Tibial artery (tissue), 4 donors: ENCODE measurements around the gene CACNA1D.

Source experiments
- DNase-seq, 2 donors: peaks; one replicate each; pipeline ENCODE4 v3.0.0-alpha.2; 2019
- H3K27ac ChIP-seq, 2 donors: fragments of 200-600 bp; sonication (generic) in 1 of 2; 1 replicate in 1 of 2; 2 replicates in 1 of 2; pipeline ENCODE4 v1.5.1; 2018 to 2019; ENCODE audit warnings: mild to moderate bottlenecking in 1 of 2
- H3K27me3 ChIP-seq, 2 donors: fragments of 200-600 bp; sonication (generic) in 1 of 2; one replicate each; pipeline versions ENCODE4 v1.5.1 to v1.6.0; 2016 to 2019
- H3K36me3 ChIP-seq, 3 donors: fragments of 200-600 bp; sonication (generic) in 2 of 3; one replicate each; pipeline ENCODE4 v1.5.1; 2016 to 2019; ENCODE audit warnings: mild to moderate bottlenecking in 2 of 3
- H3K4me1 ChIP-seq, 4 donors: fragments of 200-600 bp; sonication (generic) in 2 of 4; 1 replicate in 3 of 4; 2 replicates in 1 of 4; pipeline ENCODE4 v1.5.1; 2016 to 2019
- H3K4me3 ChIP-seq, 2 donors: fragments of 200-600 bp; sonication (generic) in 1 of 2; 1 replicate in 1 of 2; 2 replicates in 1 of 2; pipeline ENCODE4 v1.5.1; 2018 to 2019; ENCODE audit warnings: mild to moderate bottlenecking in 2 of 2
- H3K9me3 ChIP-seq, 3 donors: fragments of 200-600 bp; sonication (generic) in 1 of 3; one replicate each; pipeline ENCODE4 v1.5.1; 2016 to 2019
- CTCF ChIP-seq, 2 experiments: fragments of 200-600 bp in 1 of 2; fragments of 450-650 bp in 1 of 2; IDR thresholded peaks; one replicate each; pipeline ENCODE4 v1.5.1; 2017 to 2019; ENCODE audit warnings: antibody characterized with exemption in 2 of 2, mild to moderate bottlenecking in 1 of 2, moderate library complexity in 1 of 2
- intact Hi-C: fragments of 100-400 bp; cut with DNase I; formaldehyde crosslinking; loops from one replicate; pipeline ENCODE4 v1.15.0; 2023; ENCODE audit warnings: low total_unique reads

Gene CACNA1D

GRCh38 chr3:53606793-53607192, 112.4 kb downstream of the CACNA1D start:
- TF ChIP-seq CTCF (IDR thresholded peaks at IDR 0.05) = no peak
- no peaks in the 10 kb centered on the region for H3K36me3 ChIP-seq
- H3K9me3 ChIP-seq = peaks cover 0 to 10% (median 6%) of the 10 kb centered on the region in 3 donors
- H3K27ac ChIP-seq = no peak overlapping the region
- H3K4me1 ChIP-seq = no peaks in the 10 kb centered on the region
- H3K27me3 ChIP-seq = peaks cover 0 to 5% of the 10 kb centered on the region in 2 donors
- no peak for DNase-seq
- no peak overlapping the region for H3K4me3 ChIP-seq
- intact Hi-C loops = loop anchor here (5.0 kb wide), 1 partner anchor 514 kb away; no protein-coding TSS in a partner anchor

- no peak overlapping the region for H3K4me3 ChIP-seq
- TF ChIP-seq CTCF (IDR thresholded peaks at IDR 0.05) = no peak
- H3K36me3 ChIP-seq = no peaks in the 10 kb centered on the region
- H3K9me3 ChIP-seq = no peaks in the 10 kb centered on the region
- no peak for DNase-seq
- no peak overlapping the region for H3K27ac ChIP-seq
- H3K4me1 ChIP-seq = no peaks in the 10 kb centered on the region
- intact Hi-C loops = no loop called here
- peaks cover 0 to 5% of the 10 kb centered on the region in 2 donors for H3K27me3 ChIP-seq
Observed at GRCh38 chr3:53612508-53612907, 118.1 kb downstream of the CACNA1D start.

- Histone ChIP-seq H3K36me3 (no peaks in the 10 kb centered on the region), H3K27ac (no peak overlapping the region), H3K27me3 (peaks cover 0 to 7% of the 10 kb centered on the region in 2 donors), H3K4me1 (no peaks in the 10 kb centered on the region), H3K4me3 (no peak overlapping the region), H3K9me3 (no peaks in the 10 kb centered on the region)
- DNase-seq = no peak
- TF ChIP-seq CTCF (IDR thresholded peaks at IDR 0.05) = no peak
- intact Hi-C loops = no loop called here
Observed at GRCh38 chr3:53613125-53613524, 118.7 kb downstream of the CACNA1D start.

GRCh38 chr3:53614307-53614706, 119.9 kb downstream of the CACNA1D start:
- Histone ChIP-seq H3K9me3 (no peaks in the 10 kb centered on the region), H3K27me3 (peaks cover 0 to 7% of the 10 kb centered on the region in 2 donors), H3K27ac (no peak overlapping the region), H3K4me3 (no peak overlapping the region), H3K4me1 (no peaks in the 10 kb centered on the region), H3K36me3 (no peaks in the 10 kb centered on the region)
- intact Hi-C loops = no loop called here
- no peak for TF ChIP-seq CTCF (IDR thresholded peaks at IDR 0.05)
- no peak for DNase-seq

GRCh38 chr3:53616321-53616720, 121.9 kb downstream of the CACNA1D start:
- no peak for TF ChIP-seq CTCF (IDR thresholded peaks at IDR 0.05)
- H3K4me1 ChIP-seq = no peaks in the 10 kb centered on the region
- no peak overlapping the region for H3K4me3 ChIP-seq
- no peaks in the 10 kb centered on the region for H3K9me3 ChIP-seq
- intact Hi-C loops = no loop called here
- no peaks in the 10 kb centered on the region for H3K36me3 ChIP-seq
- peaks cover 0 to 7% of the 10 kb centered on the region in 2 donors for H3K27me3 ChIP-seq
- no peak for DNase-seq
- no peak overlapping the region for H3K27ac ChIP-seq
